Stimulated activated naive B cell treated with anti-CD40 and anti-IgM and Interleukin-4, amounts not matched to agents 10 μg/mL and 1 μg/mL and 100 μg/mL, for 72 hours (primary cell): ENCODE results near the gene PTBP1.

ENCODE experiments used
- ATAC-seq, 2 donors: fragments of 150-1000 bp; cut with Tn5 transposase; replicated peaks; 2 replicates each; pipeline ENCODE4 v1.10.0; 2021; ENCODE audit warnings: moderate library complexity in 1 of 2
- DNase-seq: peaks from one replicate; pipeline ENCODE4 v3.0.0; 2021
- H3K27ac Mint-ChIP-seq: one replicate; pipeline ENCODE4 v1.8.0; 2022; ENCODE audit warnings: mild to moderate bottlenecking, mixed read lengths
- H3K27me3 Mint-ChIP-seq, 2 donors: one replicate each; pipeline ENCODE4 v1.8.0; 2022; ENCODE audit warnings: mixed read lengths in 2 of 2
- H3K36me3 Mint-ChIP-seq, 2 donors: one replicate each; pipeline ENCODE4 v1.8.0; 2022; ENCODE audit warnings: mixed read lengths in 2 of 2, mild to moderate bottlenecking in 1 of 2
- H3K4me1 Mint-ChIP-seq, 2 donors: one replicate each; pipeline ENCODE4 v1.8.0; 2022; ENCODE audit warnings: mixed read lengths in 2 of 2, mild to moderate bottlenecking in 1 of 2
- H3K4me3 Mint-ChIP-seq, 2 donors: one replicate each; pipeline ENCODE4 v1.8.0; 2022; ENCODE audit warnings: mild to moderate bottlenecking in 2 of 2, mixed read lengths in 2 of 2, moderate library complexity in 1 of 2
- H3K9me3 Mint-ChIP-seq, 2 donors: one replicate each; pipeline ENCODE4 v1.8.0; 2022; ENCODE audit warnings: mixed read lengths in 2 of 2, mild to moderate bottlenecking in 1 of 2

PTBP1 gene

GRCh38 chr19:796692-797527 is at the start of gene PTBP1:
Gene PTBP1 (plus strand): TSS chr19:797452. CDS start chr19:797498, 46 bp downstream.
- H3K27me3 Mint-ChIP-seq = peaks cover 0 to 2% of the 10 kb centered on the region in 2 donors
- H3K27ac Mint-ChIP-seq = peak within 1 kb of the TSS; percentile 97
- DNase-seq (peak; percentile 100), ATAC-seq (peak; percentile 85 to 88)
- H3K4me3 Mint-ChIP-seq = peak within 1 kb of the TSS; percentile 96 to 98
- no peaks in the 10 kb centered on the region for H3K9me3 Mint-ChIP-seq
- H3K4me1 Mint-ChIP-seq = peaks cover 22 to 39% of the 10 kb centered on the region in 2 donors
- peaks cover 26 to 27% of the 10 kb centered on the region in 2 donors for H3K36me3 Mint-ChIP-seq

GRCh38 chr19:748274-748598 is 49.0 kb upstream of the PTBP1 start:
- Mint-ChIP-seq H3K36me3 (peaks cover 0 to 1% of the 10 kb centered on the region in 2 donors), H3K9me3 (peaks cover 0 to 8% of the 10 kb centered on the region in 2 donors), H3K27ac (no peak overlapping the region)

GRCh38 chr19:749811-750210 is 47.4 kb upstream of the PTBP1 start:
- no peak for ATAC-seq
- Mint-ChIP-seq H3K36me3 (peaks cover 0 to 1% of the 10 kb centered on the region in 2 donors), H3K9me3 (peaks cover 0 to 8% of the 10 kb centered on the region in 2 donors), H3K27me3 (peaks cover 8 to 11% of the 10 kb centered on the region in 2 donors), H3K4me3 (no peak overlapping the region), H3K27ac (no peak overlapping the region), H3K4me1 (peaks cover 0 to 2% of the 10 kb centered on the region in 2 donors)
- no peak for DNase-seq

More at GRCh38 chr19:748274-748598, 49.0 kb upstream of the PTBP1 start:
- DNase-seq (no peak), ATAC-seq (no peak)
- Mint-ChIP-seq H3K4me3 (no peak overlapping the region), H3K4me1 (peaks cover 0 to 2% of the 10 kb centered on the region in 2 donors), H3K27me3 (peaks cover 4 to 5% of the 10 kb centered on the region in 2 donors)

GRCh38 chr19:750640-751423 is 46.4 kb upstream of the PTBP1 start, which contains the start of gene MISP:
Gene MISP (plus strand): TSS chr19:751112. CDS start chr19:756947, 5,835 bp downstream.
- peaks cover 0 to 8% of the 10 kb centered on the region in 2 donors for H3K9me3 Mint-ChIP-seq
- DNase-seq (no peak), ATAC-seq (no peak)
- H3K36me3 Mint-ChIP-seq = peaks cover 0 to 1% of the 10 kb centered on the region in 2 donors
- peaks cover 10 to 15% of the 10 kb centered on the region in 2 donors for H3K27me3 Mint-ChIP-seq
- no peak within 1 kb of the TSS for H3K4me3 Mint-ChIP-seq
- H3K4me1 Mint-ChIP-seq = peaks cover 0 to 2% of the 10 kb centered on the region in 2 donors
- no peak within 1 kb of the TSS for H3K27ac Mint-ChIP-seq

GRCh38 chr19:751501-752341 is 45.5 kb upstream of the PTBP1 start:
- peaks cover 0 to 1% of the 10 kb centered on the region in 2 donors for H3K36me3 Mint-ChIP-seq
- peaks cover 0 to 2% of the 10 kb centered on the region in 2 donors for H3K4me1 Mint-ChIP-seq
- ATAC-seq (no peak), DNase-seq (no peak)
- H3K27me3 Mint-ChIP-seq = peaks cover 10 to 15% of the 10 kb centered on the region in 2 donors
- H3K27ac Mint-ChIP-seq = no peak overlapping the region
- peaks cover 0 to 8% of the 10 kb centered on the region in 2 donors for H3K9me3 Mint-ChIP-seq
- no peak overlapping the region for H3K4me3 Mint-ChIP-seq

GRCh38 chr19:752652-753517 is 44.4 kb upstream of the PTBP1 start:
- Mint-ChIP-seq H3K27ac (no peak overlapping the region), H3K4me3 (no peak overlapping the region)
- DNase-seq = no peak

GRCh38 chr19:754530-754929 is 42.7 kb upstream of the PTBP1 start:
- peaks cover 10 to 15% of the 10 kb centered on the region in 2 donors for H3K27me3 Mint-ChIP-seq
- peaks cover 1 to 5% of the 10 kb centered on the region in 2 donors for H3K36me3 Mint-ChIP-seq
- ATAC-seq (no peak), DNase-seq (no peak)
- peaks cover 2 to 10% of the 10 kb centered on the region in 2 donors for H3K9me3 Mint-ChIP-seq
- H3K27ac Mint-ChIP-seq = no peak overlapping the region
- no peak overlapping the region for H3K4me3 Mint-ChIP-seq
- peaks cover 0 to 2% of the 10 kb centered on the region in 2 donors for H3K4me1 Mint-ChIP-seq

More at GRCh38 chr19:752652-753517, 44.4 kb upstream of the PTBP1 start:
- no peaks in the 10 kb centered on the region for H3K36me3 Mint-ChIP-seq
- peaks cover 0 to 2% of the 10 kb centered on the region in 2 donors for H3K4me1 Mint-ChIP-seq
- peak; percentile 23 to 52 for ATAC-seq
- peaks cover 10 to 15% of the 10 kb centered on the region in 2 donors for H3K27me3 Mint-ChIP-seq
- H3K9me3 Mint-ChIP-seq = peaks cover 0 to 8% of the 10 kb centered on the region in 2 donors

GRCh38 chr19:755063-755462 is 42.2 kb upstream of the PTBP1 start:
- Mint-ChIP-seq H3K4me3 (no peak overlapping the region), H3K4me1 (peaks cover 0 to 2% of the 10 kb centered on the region in 2 donors), H3K27ac (no peak overlapping the region), H3K9me3 (peaks cover 5 to 11% of the 10 kb centered on the region in 2 donors), H3K36me3 (peaks cover 5 to 8% of the 10 kb centered on the region in 2 donors), H3K27me3 (peaks cover 10 to 15% of the 10 kb centered on the region in 2 donors)
- DNase-seq (no peak), ATAC-seq (no peak)

GRCh38 chr19:756236-756635 is 41.0 kb upstream of the PTBP1 start:
- H3K4me3 Mint-ChIP-seq = no peak overlapping the region
- H3K9me3 Mint-ChIP-seq = peaks cover 5 to 11% of the 10 kb centered on the region in 2 donors
- no peak for DNase-seq
- peaks cover 10 to 14% of the 10 kb centered on the region in 2 donors for H3K27me3 Mint-ChIP-seq
- H3K27ac Mint-ChIP-seq = no peak overlapping the region
- H3K4me1 Mint-ChIP-seq = peaks cover 0 to 2% of the 10 kb centered on the region in 2 donors
- peaks cover 5 to 8% of the 10 kb centered on the region in 2 donors for H3K36me3 Mint-ChIP-seq
- peak; percentile 60 to 65 for ATAC-seq

- DNase-seq (no peak), ATAC-seq (no peak)
- peaks cover 5 to 11% of the 10 kb centered on the region in 2 donors for H3K9me3 Mint-ChIP-seq
- peaks cover 0 to 2% of the 10 kb centered on the region in 2 donors for H3K4me1 Mint-ChIP-seq
- H3K36me3 Mint-ChIP-seq = peaks cover 5 to 8% of the 10 kb centered on the region in 2 donors
- no peak overlapping the region for H3K4me3 Mint-ChIP-seq
- no peak overlapping the region for H3K27ac Mint-ChIP-seq
- peaks cover 14% of the 10 kb centered on the region in 2 donors for H3K27me3 Mint-ChIP-seq
Measured at GRCh38 chr19:756821-757688, 40.2 kb upstream of the PTBP1 start.

- Mint-ChIP-seq H3K4me3 (no peak overlapping the region), H3K27me3 (peaks cover 11 to 14% of the 10 kb centered on the region in 2 donors), H3K4me1 (no peaks in the 10 kb centered on the region), H3K9me3 (peaks cover 5 to 11% of the 10 kb centered on the region in 2 donors), H3K36me3 (peaks cover 5 to 8% of the 10 kb centered on the region in 2 donors), H3K27ac (no peak overlapping the region)
- ATAC-seq (no peak), DNase-seq (no peak)
Measured at GRCh38 chr19:757811-758668, 39.2 kb upstream of the PTBP1 start.
